K562 (cell line): ENCODE results near the gene TICRR. TPM values are rescaled to one million over a fixed set of nuclear protein-coding genes. Genes with fewer than 3 reads are reported as not detected.

Experiments used
- ATAC-seq: fragments of 200-7000 bp; cut with Tn5 transposase; 3 replicates; pipeline ENCODE4 v1.9.1; 2020; ENCODE audit warnings: moderate library complexity
- BruUV-seq: library from RNA; stranded (reverse); fragments of 400-500 nt; replicated peaks from 2 replicates; lab custom pipeline; 2021; lab: Mats Ljungman, UMichigan
- CTCF ChIA-PET: fragments of 300-600 bp; formaldehyde crosslinking; extraction: SDS; loops from one replicate; lab custom pipeline; 2021; ENCODE audit warnings: low intra/inter-chr PET ratio; lab: Yijun Ruan, JAX
- POLR2A ChIA-PET: fragments of 300-600, 350-650 bp; sonication (Branson Sonifier 250); formaldehyde crosslinking; extraction: SDS; loops from one replicate; lab custom pipeline; 2021; ENCODE audit warnings: antibody characterized with exemption, inconsistent platforms; lab: Yijun Ruan, JAX
- DNase-seq, 4 experiments: peaks; one replicate each; pipeline versions ENCODE4 v3.0.0 to v3.0.0-alpha.2; 2011 to 2018; ENCODE audit warnings: low spot score in 3 of 4, mixed read lengths in 3 of 4; ENCODE audit errors: extremely low read depth in 1 of 4
- FAIRE-seq: peaks from 2 replicates; lab custom pipeline; 2011; peaks lifted over from hg19 to GRCh38; lab: Jason Lieb, UNC
- H2AFZ ChIP-seq: 2 replicates; pipeline ENCODE4 v1.6.0; 2011; ENCODE audit warnings: low read depth, low read length, control low read depth, inconsistent platforms
- H3K27ac ChIP-seq: fragments of 200-600 bp; 3 replicates; pipeline ENCODE4 v1.8.0; 2011; ENCODE audit warnings: low read depth, mild to moderate bottlenecking, control low read depth, inconsistent platforms, low read length, moderate library complexity, mixed read lengths; ENCODE audit errors: extremely low read depth
- H3K27me3 ChIP-seq, 2 experiments: fragments of 300-600 bp in 1 of 2; 2 replicates in 1 of 2; 3 replicates in 1 of 2; pipeline versions ENCODE4 v1.6.0 to v1.8.0; 2011; ENCODE audit warnings: inconsistent platforms in 2 of 2, low read length in 2 of 2, mild to moderate bottlenecking in 1 of 2, mixed read lengths in 1 of 2, moderate library complexity in 1 of 2; ENCODE audit not compliant: control insufficient read depth in 2 of 2, insufficient read depth in 2 of 2
- H3K36me3 ChIP-seq: fragments of 300-600 bp; 3 replicates; pipeline ENCODE4 v1.8.0; 2011; ENCODE audit warnings: mild to moderate bottlenecking, low read length, inconsistent platforms; ENCODE audit not compliant: control insufficient read depth, insufficient read depth
- H3K4me1 ChIP-seq, 2 experiments: fragments of 200-600 bp in 1 of 2; replicated peaks in 1 of 2; 2 replicates in 1 of 2; 3 replicates in 1 of 2; pipeline versions ENCODE4 v1.5.1 to v1.8.0; 2011; ENCODE audit warnings: inconsistent platforms in 2 of 2, low read length in 2 of 2, mild to moderate bottlenecking in 1 of 2, mixed read lengths in 1 of 2, moderate library complexity in 1 of 2; ENCODE audit not compliant: control insufficient read depth in 2 of 2, insufficient read depth in 2 of 2
- H3K4me2 ChIP-seq: 2 replicates; pipeline ENCODE4 v1.6.1; 2011; ENCODE audit warnings: low read length, control low read depth, inconsistent platforms, mixed read lengths; ENCODE audit not compliant: insufficient read depth
- H3K4me3 ChIP-seq: fragments of 200-600 bp; sonication (generic), shearing (Covaris generic); 2 replicates; pipeline ENCODE4 v1.5.1; 2016; ENCODE audit warnings: control low read depth, inconsistent platforms
- H3K79me2 ChIP-seq: fragments of 200-600 bp; 3 replicates; pipeline ENCODE4 v1.8.0; 2011; ENCODE audit warnings: low read length, inconsistent platforms; ENCODE audit not compliant: control insufficient read depth, insufficient read depth
- H3K9ac ChIP-seq, 2 experiments: 2 replicates each; pipeline versions ENCODE4 v1.6.0 to v1.6.1; 2011; ENCODE audit warnings: low read depth in 2 of 2, low read length in 2 of 2, control low read depth in 1 of 2, inconsistent platforms in 1 of 2, mild to moderate bottlenecking in 1 of 2, mixed read lengths in 1 of 2; ENCODE audit not compliant: insufficient read depth in 1 of 2
- H3K9me1 ChIP-seq: one replicate; pipeline ENCODE4 v1.6.0; 2011; ENCODE audit warnings: inconsistent platforms, mild to moderate bottlenecking, low read length, moderate library complexity; ENCODE audit not compliant: control insufficient read depth, insufficient read depth
- H3K9me3 ChIP-seq: replicated peaks from 2 replicates; pipeline ENCODE4 v1.5.1; 2011; ENCODE audit warnings: low read depth, low read length, inconsistent platforms; ENCODE audit not compliant: control insufficient read depth, insufficient read depth
- H4K20me1 ChIP-seq: replicated peaks from 2 replicates; pipeline ENCODE4 v1.6.1; 2011; ENCODE audit warnings: low read length, inconsistent platforms, mixed read lengths; ENCODE audit not compliant: control insufficient read depth, insufficient read depth
- BRCA1 ChIP-seq, 2 experiments: fragments of 450-650 bp in 1 of 2; sonication (generic) in 1 of 2; formaldehyde crosslinking in 1 of 2; IDR thresholded peaks; 2 replicates each; pipeline versions ENCODE4 v1.5.0 to v1.6.1; 2017 to 2020; ENCODE audit warnings: mild to moderate bottlenecking in 1 of 2, missing genetic modification reagents in 1 of 2
- BRD9 ChIP-seq: fragments of 450-650 bp; IDR thresholded peaks from 2 replicates; pipeline ENCODE4 v1.6.1; 2018; ENCODE audit warnings: low read depth; ENCODE audit not compliant: partially characterized antibody
- CAMTA2 ChIP-seq: fragments of 250-450 bp; sonication (Bioruptor Pico); conservative IDR thresholded peaks from 2 replicates; pipeline ENCODE4 v1.5.1; 2022
- E2F1 ChIP-seq: sonication (generic); formaldehyde crosslinking; IDR thresholded peaks from 2 replicates; pipeline ENCODE4 v1.8.1; 2023; ENCODE audit warnings: mild to moderate bottlenecking, missing genetic modification reagents, moderate library complexity
- NCOR1 ChIP-seq: fragments of 450-650 bp; IDR thresholded peaks from 2 replicates; pipeline ENCODE4 v1.6.1; 2016; ENCODE audit warnings: mild to moderate bottlenecking, moderate library complexity
- PHTF2 ChIP-seq: fragments of 250-450 bp; sonication (Bioruptor Pico); IDR thresholded peaks from 2 replicates; pipeline ENCODE4 v1.5.0; 2021; ENCODE audit warnings: mild to moderate bottlenecking
- POLR2AphosphoS5 ChIP-seq: IDR thresholded peaks from 2 replicates; pipeline ENCODE4 v1.6.1; 2011; ENCODE audit warnings: mild to moderate bottlenecking, low read depth, low read length, moderate library complexity; ENCODE audit not compliant: control insufficient read depth, insufficient read depth
- PTTG1 ChIP-seq: fragments of 450-650 bp; IDR thresholded peaks from 2 replicates; pipeline ENCODE4 v1.6.1; 2016; ENCODE audit warnings: low read depth, mild to moderate bottlenecking, missing genetic modification characterization, missing compliant biosample characterization
- RFX1 ChIP-seq: fragments of 450-650 bp; IDR thresholded peaks from 2 replicates; pipeline ENCODE4 v1.6.1; 2016; ENCODE audit warnings: mild to moderate bottlenecking, moderate library complexity
- TAF9B ChIP-seq: fragments of 450-650 bp; IDR thresholded peaks from 2 replicates; pipeline ENCODE4 v1.6.1; 2018; ENCODE audit warnings: mild to moderate bottlenecking; ENCODE audit not compliant: partially characterized antibody
- ZNF76 ChIP-seq: fragments of 250-450 bp; sonication (Bioruptor Pico); IDR thresholded peaks from 2 replicates; pipeline ENCODE4 v1.4.0; 2020; ENCODE audit warnings: mild to moderate bottlenecking, moderate library complexity, borderline replicate concordance
- WGBS: fragments of 100-300 bp; shearing (Covaris generic); methylation state at CpG from one replicate; pipeline ENCODE4 v1.1.6; 2016; ENCODE audit warnings: low coverage, mixed read lengths; ENCODE audit not compliant: insufficient coverage; ENCODE audit errors: missing lambda C conversion rate; 5-methylcytosine and 5-hydroxymethylcytosine counted together
- in situ Hi-C: fragments of 300-500 bp; cut with MboI; formaldehyde crosslinking; loops from 4 replicates; pipeline ENCODE4 v1.15.0; 2018; ENCODE audit warnings: inconsistent platforms, mixed read lengths
- intact Hi-C: fragments of 100-400 bp; cut with micrococcal nuclease; formaldehyde crosslinking; loops from 2 replicates; pipeline ENCODE4 v1.14.2; 2022
- polyA plus RNA-seq, 8 experiments: library from polyadenylated mRNA; depleted of rRNA in 4 of 8; stranded (reverse) in 5 of 8; unstranded in 3 of 8; fragments of >200 nt; fragmentation: Nextera tagmentation in 2 of 8; fragmentation: Illumina TruSeq in 1 of 8; extraction: Ambion mirVana in 2 of 8; extraction: Trizol in 1 of 8; gene quantifications; 2 replicates each; pipeline versions ENCODE4 v1.2.1 to v1.2.3, GENCODE V29; 2011 to 2014; ENCODE audit warnings: inconsistent platforms in 1 of 8, missing spikeins in 1 of 8
- total RNA-seq, 7 experiments: library from RNA; depleted of rRNA in 6 of 7; stranded (reverse); fragments of >200 nt in 6 of 7; fragmentation: Illumina TruSeq in 2 of 7; extraction: Trizol in 2 of 7; gene quantifications; 2 replicates each; pipeline versions ENCODE4 v1.2.1 to v1.2.3, GENCODE V29; 2011 to 2021; ENCODE audit warnings: low replicate concordance in 1 of 7
- TF ChIP-seq, protein P1 (sequence below): fragments of 450-650 bp; IDR thresholded peaks from 2 replicates; pipeline ENCODE4 v1.6.1; 2018; ENCODE audit not compliant: partially characterized antibody
- TF ChIP-seq, protein P2 (sequence below): fragments of 200-800 bp; sonication (Bioruptor generic); IDR thresholded peaks from 2 replicates; pipeline ENCODE4 v1.6.1; 2016; ENCODE audit warnings: missing genetic modification characterization, missing compliant biosample characterization

The TICRR gene
- total and polyA plus RNA-seq, 9 of the 15 experiments (the other 6 are each of a cell fraction or from before 2014, with no cell fraction given), result 0.84 to 22.9 (median 13.7) TPM

DNA sequence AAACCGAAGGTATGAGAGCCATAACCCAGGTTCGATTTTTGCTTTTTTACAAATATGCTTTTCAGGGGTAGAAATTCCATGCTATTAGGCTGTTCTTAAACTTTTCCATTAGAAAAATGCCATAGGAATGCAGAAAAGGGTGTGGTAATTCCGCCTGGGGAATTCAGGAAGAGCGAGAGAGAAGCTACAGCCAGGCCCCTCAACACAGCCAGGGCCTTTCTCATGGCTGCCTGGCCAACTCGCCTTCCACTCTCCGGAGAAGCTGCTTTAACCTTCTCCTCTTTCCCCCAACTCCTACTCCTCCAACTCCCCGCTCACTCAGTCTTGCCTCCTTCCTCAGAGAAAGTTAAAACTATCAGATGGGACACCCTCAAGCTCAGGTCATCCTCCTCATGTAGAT is 9.1 kb upstream of the TICRR start:
- Histone ChIP-seq H3K27ac (no peak overlapping the region), H3K36me3 (no peaks in the 10 kb centered on the region), H4K20me1 (no peaks in the 10 kb centered on the region), H3K79me2 (no peaks in the 10 kb centered on the region), H3K9ac (no peak overlapping the region), H3K27me3 (peaks cover 3 to 11% of the 10 kb centered on the region in 2 experiments; a peak in 3 of 5 replicates), H2AFZ (no peak overlapping the region), H3K4me3 (no peak overlapping the region), H3K4me2 (no peak overlapping the region), H3K9me3 (no peaks in the 10 kb centered on the region), H3K4me1 (no peaks in the 10 kb centered on the region), H3K9me1 (no peaks in the 10 kb centered on the region)
- no peak for DNase-seq
- no peak for ATAC-seq
- FAIRE-seq, result no peak
- POLR2A ChIA-PET, result no interaction called here
- WGBS, result 23% methylated on average over 7 of the region's 7 CpGs
- in situ Hi-C loops (no loop called here), intact Hi-C loops (no loop called here)
- BruUV-seq, result no TSS peak
- CTCF ChIA-PET, result no interaction called here
- TF ChIP-seq PTTG1 (tag) (no peak), PHTF2 (CRISPR knock-in tag) (no peak), BRD9 (no peak), RFX1 (no peak), NCOR1 (no peak), BRCA1 (IDR thresholded peaks at IDR 0.05) (no peak), BRCA1 (CRISPR knock-in tag; IDR thresholded peaks at IDR 0.05) (no peak), POLR2AphosphoS5 (no peak), E2F1 (CRISPR knock-in tag) (no peak), CAMTA2 (no peak), ZNF76 (CRISPR knock-in tag) (no peak), TAF9B (no peak)
- TF ChIP-seq, protein P1, sequence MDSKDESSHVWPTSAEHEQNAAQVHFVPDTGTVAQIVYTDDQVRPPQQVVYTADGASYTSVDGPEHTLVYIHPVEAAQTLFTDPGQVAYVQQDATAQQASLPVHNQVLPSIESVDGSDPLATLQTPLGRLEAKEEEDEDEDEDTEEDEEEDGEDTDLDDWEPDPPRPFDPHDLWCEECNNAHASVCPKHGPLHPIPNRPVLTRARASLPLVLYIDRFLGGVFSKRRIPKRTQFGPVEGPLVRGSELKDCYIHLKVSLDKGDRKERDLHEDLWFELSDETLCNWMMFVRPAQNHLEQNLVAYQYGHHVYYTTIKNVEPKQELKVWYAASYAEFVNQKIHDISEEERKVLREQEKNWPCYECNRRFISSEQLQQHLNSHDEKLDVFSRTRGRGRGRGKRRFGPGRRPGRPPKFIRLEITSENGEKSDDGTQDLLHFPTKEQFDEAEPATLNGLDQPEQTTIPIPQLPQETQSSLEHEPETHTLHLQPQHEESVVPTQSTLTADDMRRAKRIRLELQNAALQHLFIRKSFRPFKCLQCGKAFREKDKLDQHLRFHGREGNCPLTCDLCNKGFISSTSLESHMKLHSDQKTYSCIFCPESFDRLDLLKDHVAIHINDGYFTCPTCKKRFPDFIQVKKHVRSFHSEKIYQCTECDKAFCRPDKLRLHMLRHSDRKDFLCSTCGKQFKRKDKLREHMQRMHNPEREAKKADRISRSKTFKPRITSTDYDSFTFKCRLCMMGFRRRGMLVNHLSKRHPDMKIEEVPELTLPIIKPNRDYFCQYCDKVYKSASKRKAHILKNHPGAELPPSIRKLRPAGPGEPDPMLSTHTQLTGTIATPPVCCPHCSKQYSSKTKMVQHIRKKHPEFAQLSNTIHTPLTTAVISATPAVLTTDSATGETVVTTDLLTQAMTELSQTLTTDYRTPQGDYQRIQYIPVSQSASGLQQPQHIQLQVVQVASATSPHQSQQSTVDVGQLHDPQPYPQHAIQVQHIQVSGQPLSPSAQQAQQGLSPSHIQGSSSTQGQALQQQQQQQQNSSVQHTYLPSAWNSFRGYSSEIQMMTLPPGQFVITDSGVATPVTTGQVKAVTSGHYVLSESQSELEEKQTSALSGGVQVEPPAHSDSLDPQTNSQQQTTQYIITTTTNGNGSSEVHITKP, result no peak
- TF ChIP-seq, protein P2, sequence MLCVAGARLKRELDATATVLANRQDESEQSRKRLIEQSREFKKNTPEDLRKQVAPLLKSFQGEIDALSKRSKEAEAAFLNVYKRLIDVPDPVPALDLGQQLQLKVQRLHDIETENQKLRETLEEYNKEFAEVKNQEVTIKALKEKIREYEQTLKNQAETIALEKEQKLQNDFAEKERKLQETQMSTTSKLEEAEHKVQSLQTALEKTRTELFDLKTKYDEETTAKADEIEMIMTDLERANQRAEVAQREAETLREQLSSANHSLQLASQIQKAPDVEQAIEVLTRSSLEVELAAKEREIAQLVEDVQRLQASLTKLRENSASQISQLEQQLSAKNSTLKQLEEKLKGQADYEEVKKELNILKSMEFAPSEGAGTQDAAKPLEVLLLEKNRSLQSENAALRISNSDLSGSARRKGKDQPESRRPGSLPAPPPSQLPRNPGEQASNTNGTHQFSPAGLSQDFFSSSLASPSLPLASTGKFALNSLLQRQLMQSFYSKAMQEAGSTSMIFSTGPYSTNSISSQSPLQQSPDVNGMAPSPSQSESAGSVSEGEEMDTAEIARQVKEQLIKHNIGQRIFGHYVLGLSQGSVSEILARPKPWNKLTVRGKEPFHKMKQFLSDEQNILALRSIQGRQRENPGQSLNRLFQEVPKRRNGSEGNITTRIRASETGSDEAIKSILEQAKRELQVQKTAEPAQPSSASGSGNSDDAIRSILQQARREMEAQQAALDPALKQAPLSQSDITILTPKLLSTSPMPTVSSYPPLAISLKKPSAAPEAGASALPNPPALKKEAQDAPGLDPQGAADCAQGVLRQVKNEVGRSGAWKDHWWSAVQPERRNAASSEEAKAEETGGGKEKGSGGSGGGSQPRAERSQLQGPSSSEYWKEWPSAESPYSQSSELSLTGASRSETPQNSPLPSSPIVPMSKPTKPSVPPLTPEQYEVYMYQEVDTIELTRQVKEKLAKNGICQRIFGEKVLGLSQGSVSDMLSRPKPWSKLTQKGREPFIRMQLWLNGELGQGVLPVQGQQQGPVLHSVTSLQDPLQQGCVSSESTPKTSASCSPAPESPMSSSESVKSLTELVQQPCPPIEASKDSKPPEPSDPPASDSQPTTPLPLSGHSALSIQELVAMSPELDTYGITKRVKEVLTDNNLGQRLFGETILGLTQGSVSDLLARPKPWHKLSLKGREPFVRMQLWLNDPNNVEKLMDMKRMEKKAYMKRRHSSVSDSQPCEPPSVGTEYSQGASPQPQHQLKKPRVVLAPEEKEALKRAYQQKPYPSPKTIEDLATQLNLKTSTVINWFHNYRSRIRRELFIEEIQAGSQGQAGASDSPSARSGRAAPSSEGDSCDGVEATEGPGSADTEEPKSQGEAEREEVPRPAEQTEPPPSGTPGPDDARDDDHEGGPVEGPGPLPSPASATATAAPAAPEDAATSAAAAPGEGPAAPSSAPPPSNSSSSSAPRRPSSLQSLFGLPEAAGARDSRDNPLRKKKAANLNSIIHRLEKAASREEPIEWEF, result no peak
